Activated CD4-positive, alpha-beta T cell treated with anti-CD3 and anti-CD28 coated beads for 1 hour (primary cell): Measurements from ENCODE around the gene SPATS2.

Source experiments
- DNase-seq: peaks from one replicate; pipeline ENCODE4 v3.0.0-alpha.2; 2020

SPATS2 gene

DNA sequence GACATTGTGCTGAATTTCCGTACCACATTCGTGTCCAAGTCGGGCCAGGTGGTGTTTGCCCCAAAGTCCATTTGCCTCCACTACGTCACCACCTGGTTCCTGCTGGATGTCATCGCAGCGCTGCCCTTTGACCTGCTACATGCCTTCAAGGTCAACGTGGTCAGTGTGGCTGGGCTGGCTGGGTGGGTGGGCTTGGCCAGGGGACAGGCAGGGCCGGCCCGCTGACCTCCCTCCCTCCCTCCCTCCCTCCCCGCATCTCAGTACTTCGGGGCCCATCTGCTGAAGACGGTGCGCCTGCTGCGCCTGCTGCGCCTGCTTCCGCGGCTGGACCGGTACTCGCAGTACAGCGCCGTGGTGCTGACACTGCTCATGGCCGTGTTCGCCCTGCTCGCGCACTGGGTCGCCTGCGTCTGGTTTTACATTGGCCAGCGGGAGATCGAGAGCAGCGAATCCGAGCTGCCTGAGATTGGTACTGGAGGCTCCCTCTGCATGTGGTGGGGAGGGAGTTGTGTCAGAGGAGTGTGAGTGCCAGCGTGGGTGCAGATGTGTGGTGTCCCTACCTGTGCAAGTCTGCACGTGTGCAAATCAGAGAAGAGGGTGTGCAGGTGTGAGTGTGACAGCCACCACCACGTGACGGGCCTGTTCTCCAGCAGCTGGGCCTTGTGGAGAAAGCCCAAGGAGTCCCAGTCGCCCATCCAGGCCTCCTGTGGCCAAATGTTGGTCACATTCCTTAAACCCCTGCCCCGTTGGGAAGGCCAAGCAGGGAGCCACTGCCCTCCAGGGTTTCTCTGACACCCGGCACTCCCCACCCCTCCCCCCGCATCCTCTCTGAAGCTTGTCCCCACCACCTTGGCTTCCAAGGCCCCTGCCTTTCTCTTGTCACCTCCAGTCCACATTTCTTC lies 176.9 kb downstream of the SPATS2 start:
- DNase-seq = no peak

DNA sequence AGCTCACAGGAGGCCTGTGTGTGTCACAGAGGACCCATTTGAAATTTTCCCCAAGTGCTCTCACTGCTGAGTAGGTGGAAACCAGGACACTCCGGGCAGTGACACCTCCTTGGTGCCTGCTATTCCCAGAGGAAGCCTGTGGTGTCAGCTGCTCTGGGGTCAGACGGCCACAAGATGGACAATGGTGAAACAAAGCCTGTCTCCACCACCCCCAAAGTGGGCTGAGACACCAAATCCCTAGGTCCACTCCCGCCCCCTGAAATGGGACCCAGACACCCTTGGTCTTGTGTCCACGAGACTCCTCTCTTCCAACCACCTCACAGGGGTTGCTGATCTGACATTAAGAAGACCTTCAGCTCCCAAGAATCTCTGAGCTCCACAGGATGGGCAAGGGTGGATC lies 178.6 kb downstream of the SPATS2 start:
- DNase-seq = no peak

- DNase-seq = no peak
Measured at GRCh38 chr12:49546481-49546880, 179.2 kb downstream of the SPATS2 start.

DNA sequence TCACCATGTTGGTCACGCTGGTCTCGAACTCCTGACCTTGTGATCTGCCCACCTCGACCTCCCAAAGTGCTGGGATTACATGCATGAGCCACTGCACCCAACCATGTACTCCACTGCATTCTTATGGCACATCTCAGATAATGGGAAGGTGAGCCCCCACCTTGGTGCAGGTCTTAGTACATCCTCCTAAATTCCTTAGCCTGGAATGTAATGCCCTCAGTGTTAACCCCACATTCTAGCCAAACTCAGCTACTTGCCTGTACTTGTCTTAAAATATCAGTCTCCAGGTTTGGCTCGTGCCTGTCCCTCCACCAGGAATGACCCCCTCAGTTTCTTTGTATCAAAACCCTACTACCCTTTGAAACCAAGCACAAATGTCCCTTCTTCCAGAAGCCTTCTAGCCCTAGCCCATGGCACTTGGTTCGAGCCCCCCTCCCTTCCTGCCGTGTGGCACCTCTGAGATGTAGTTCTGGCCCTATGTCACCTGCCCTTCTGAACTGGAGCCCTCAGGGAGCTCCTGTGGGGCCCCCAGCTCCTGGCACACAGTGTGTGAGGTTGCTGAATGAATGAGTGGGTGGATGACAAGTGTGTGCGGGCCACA lies 179.9 kb downstream of the SPATS2 start:
- DNase-seq = no peak

GRCh38 chr12:49548481-49548821 lies 181.2 kb downstream of the SPATS2 start:
- no peak for DNase-seq

DNA sequence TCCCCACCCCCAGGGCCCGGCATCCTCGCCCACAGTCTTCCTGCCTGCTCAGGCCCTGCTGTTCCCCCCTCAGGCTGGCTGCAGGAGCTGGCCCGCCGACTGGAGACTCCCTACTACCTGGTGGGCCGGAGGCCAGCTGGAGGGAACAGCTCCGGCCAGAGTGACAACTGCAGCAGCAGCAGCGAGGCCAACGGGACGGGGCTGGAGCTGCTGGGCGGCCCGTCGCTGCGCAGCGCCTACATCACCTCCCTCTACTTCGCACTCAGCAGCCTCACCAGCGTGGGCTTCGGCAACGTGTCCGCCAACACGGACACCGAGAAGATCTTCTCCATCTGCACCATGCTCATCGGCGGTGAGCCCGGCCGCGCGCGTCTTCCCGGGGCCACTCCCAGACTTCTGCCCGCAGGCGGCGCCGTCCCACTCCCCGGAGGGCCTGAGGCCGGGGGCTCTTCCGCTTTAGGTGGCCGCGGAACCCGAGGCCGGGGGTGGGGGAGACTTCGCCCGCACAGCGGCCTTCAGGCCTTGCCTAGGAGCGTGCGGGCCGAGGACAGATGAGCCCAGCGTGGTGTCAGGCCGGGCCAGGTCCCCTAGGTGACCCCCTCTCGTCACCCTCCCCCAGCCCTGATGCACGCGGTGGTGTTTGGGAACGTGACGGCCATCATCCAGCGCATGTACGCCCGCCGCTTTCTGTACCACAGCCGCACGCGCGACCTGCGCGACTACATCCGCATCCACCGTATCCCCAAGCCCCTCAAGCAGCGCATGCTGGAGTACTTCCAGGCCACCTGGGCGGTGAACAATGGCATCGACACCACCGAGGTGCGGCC lies 181.8 kb downstream of the SPATS2 start:
- no peak for DNase-seq

- DNase-seq = no peak
Measured at GRCh38 chr12:49549735-49550692, 182.8 kb downstream of the SPATS2 start.

- no peak for DNase-seq
Measured at GRCh38 chr12:49550693-49551252, 183.5 kb downstream of the SPATS2 start.

GRCh38 chr12:49552014-49552413 lies 184.8 kb downstream of the SPATS2 start:
- DNase-seq = no peak

DNA sequence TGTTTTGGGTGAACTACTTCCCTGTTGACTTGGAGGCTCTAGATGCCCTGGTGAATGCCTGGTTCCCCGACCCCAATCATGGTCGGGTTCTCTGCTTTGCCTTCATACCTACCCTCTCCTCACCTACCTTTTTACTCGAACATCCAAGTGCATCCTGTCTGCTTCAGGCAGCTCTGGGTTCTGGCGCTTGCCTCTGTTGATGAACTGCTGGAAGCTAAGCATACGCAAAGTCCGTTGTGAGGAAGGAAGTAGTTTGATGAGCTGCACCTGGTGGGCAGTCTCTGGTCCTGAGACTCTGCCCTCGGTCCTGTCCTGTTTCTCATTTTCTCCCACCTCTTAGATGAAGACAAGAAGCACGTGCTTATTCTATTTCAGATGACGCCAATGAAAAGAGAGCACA lies 185.2 kb downstream of the SPATS2 start:
- no peak for DNase-seq

GRCh38 chr12:49552899-49553298 lies 185.6 kb downstream of the SPATS2 start:
- DNase-seq = no peak

DNA sequence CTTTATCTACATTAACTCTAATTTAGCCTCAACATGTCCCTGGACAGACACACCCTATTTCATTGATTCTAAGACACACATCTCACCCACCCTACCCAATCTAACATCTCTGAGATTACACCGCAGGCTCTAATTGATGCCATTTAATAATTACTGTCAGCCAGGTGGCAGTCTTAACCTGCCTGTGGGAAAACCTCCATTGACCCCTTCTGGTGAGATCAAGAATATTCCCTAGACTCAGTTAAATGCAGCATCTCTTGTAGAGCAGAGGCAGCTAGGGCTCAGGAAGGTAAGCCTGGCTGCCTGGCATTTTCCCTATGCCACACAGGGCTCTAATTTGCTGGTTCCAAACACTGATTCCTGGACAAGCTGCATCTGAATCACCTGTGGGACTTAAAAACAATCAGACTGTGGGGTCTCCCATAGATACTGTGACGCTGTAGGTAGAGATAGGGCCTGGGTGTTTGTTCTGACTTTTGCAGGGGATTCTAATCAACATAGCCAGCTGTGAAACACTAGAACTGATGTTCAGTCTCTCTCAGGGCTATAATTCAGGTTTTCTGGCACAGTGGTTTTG lies 186.3 kb downstream of the SPATS2 start:
- DNase-seq = no peak

- DNase-seq = no peak
Measured at GRCh38 chr12:49554266-49554665, 187.0 kb downstream of the SPATS2 start.

GRCh38 chr12:49555631-49556390 lies 188.5 kb downstream of the SPATS2 start:
- DNase-seq = no peak

DNA sequence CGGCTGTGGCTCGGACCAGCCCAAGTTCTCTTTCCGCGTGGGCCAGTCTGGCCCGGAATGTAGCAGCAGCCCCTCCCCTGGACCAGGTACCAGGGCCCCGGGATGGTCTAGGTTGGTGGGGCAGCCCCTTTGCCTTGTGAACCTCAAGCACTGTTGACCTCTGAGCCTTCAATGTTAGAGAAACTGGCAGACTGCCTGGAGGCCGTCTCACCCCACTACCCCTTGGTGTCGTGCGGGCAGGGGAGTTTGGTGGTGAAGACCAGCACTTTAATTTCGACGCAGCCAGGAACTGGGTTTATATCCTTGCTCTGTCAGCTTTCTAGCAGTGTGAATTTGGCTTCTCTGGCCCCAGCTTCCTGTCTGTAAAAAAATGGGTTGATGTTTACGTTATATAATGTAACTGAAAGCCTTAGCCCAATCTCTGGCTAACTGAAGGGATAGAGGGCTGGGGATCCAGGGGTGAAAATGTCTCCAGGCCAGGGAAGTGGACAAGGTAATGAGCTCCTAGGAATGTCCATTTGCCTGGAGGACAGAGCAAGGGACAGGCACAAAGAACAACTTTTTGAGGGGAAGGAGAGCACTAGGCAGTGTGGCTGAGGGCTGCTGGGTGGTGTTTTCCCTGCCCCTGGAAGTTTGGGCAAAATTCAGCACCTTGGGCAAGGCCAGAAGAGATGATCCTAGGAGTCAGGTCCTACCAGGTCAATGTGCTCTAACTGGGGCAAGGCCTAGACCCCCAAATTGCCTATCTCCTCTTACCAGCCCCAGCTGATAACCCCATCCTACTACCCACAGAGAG lies 189.3 kb downstream of the SPATS2 start:
- DNase-seq = no peak

DNA sequence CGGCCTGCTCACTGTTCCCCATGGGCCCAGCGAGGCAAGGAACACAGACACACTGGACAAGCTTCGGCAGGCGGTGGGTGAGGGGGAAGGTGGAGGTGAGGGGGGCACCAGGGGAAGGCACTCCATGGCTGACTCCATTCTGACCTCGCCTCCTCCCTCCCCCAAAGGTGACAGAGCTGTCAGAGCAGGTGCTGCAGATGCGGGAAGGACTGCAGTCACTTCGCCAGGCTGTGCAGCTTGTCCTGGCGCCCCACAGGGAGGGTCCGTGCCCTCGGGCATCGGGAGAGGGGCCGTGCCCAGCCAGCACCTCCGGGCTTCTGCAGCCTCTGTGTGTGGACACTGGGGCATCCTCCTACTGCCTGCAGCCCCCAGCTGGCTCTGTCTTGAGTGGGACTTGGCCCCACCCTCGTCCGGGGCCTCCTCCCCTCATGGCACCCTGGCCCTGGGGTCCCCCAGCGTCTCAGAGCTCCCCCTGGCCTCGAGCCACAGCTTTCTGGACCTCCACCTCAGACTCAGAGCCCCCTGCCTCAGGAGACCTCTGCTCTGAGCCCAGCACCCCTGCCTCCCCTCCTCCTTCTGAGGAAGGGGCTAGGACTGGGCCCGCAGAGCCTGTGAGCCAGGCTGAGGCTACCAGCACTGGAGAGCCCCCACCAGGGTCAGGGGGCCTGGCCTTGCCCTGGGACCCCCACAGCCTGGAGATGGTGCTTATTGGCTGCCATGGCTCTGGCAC lies 190.1 kb downstream of the SPATS2 start:
- no peak for DNase-seq

GRCh38 chr12:49557917-49558215 lies 190.6 kb downstream of the SPATS2 start:
- DNase-seq = no peak

- DNase-seq = no peak
Measured at GRCh38 chr12:49558526-49558925, 191.3 kb downstream of the SPATS2 start.

- DNase-seq = no peak
Measured at GRCh38 chr12:49559011-49559675, 191.9 kb downstream of the SPATS2 start.
